Measurements from ENCODE around the gene B3GALT2. TPM values are rescaled to one million over a fixed set of nuclear protein-coding genes. Genes with fewer than 3 reads are reported as not detected.

B3GALT2 gene
- total and polyA plus RNA-seq, 10 of the 15 experiments (the other 5 are each of a cell fraction or from before 2014, with no cell fraction given) = 0.10 to 0.25 (median 0.14) TPM; not detected in 7

DNA sequence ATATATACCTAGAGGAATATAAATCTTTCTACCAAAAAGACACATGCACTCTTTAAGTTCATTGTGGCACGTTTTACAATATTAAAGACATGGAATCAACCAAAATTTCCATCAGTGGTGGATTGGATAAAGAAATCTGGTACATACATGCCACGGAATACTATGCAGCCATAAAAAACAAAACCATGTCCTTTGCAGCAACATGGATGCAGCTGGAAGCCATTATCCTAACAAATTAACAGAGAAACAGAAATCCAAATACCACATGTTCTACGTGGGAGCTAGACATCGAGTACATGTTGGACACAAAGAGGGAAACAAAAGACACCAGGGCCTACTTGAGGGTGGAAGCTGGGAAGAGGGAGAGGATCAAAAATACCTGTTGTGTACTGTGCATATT, 33.0 kb upstream of the B3GALT2 start (continued):
- no peak for TF ChIP-seq EP300 (IDR thresholded peaks at IDR 0.05; ENCODE audit: borderline replicate concordance in 1 of 2, control insufficient read depth in 1 of 2, low read depth in 2 of 2, low read length in 2 of 2)

DNA sequence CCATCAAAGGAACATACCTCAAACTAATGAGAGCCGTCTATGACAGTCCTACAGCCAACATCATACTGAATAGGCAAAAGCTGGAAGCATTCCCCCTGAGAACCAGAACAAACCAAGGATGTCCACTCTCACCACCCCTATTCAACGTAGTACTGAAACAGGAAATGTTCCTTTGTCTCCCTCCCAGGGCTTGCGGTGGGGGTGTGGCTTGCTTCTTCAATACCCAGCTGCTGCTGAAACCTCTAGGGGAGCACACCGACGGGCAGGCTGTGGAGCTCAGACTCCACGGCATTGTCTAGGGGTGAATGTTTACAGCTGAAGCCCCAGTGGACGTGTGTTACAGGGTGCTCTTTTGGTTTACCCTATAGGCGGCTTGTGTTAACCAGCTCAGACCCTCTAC, 30.5 kb upstream of the B3GALT2 start:
- H3K9ac ChIP-seq (ENCODE audit: control insufficient read depth, insufficient read depth, low read length) = no peak overlapping the region
- in situ Hi-C loops (cut with MboI) (no loop called here), intact Hi-C loops (cut with micrococcal nuclease; ENCODE audit: unreplicated experiment) (no loop called here)
- H3K4me2 ChIP-seq (ENCODE audit: control insufficient read depth, insufficient read depth) = no peak overlapping the region
- ChIA-PET RAD21 (ENCODE audit: unreplicated experiment) (no interaction called here), SMC1A (ENCODE audit: uncharacterized antibody, unreplicated experiment) (interaction anchor here (0.6 to 1.3 kb wide), 3 partner anchors 8 to 111 kb away, joined by 3 to 5 read pairs (median 3); no protein-coding TSS in a partner anchor), CTCF (no interaction called here), POLR2A (no interaction called here)
- no peak overlapping the region for H3K4me3 ChIP-seq
- DNase-seq (ENCODE audit: low read depth, low spot score) (peak; percentile 45), FAIRE-seq (no peak), ATAC-seq (peak; percentile 95)
- H3K9me3 ChIP-seq (replicated peaks; ENCODE audit: control insufficient read depth, insufficient read depth, low read length) = peaks cover 2% of the 10 kb centered on the region; the same call in 2 of the 3 replicates
- H2AFZ ChIP-seq (ENCODE audit: control insufficient read depth, low read depth, low read length) = no peak overlapping the region
- no peaks in the 10 kb centered on the region for H4K20me1 ChIP-seq (ENCODE audit: control insufficient read depth, insufficient read depth)
- H3K79me2 ChIP-seq (ENCODE audit: control insufficient read depth, insufficient read depth, low read length) = no peaks in the 10 kb centered on the region; the same call in 1 of the 2 replicates
- no peaks in the 10 kb centered on the region for H3K27me3 ChIP-seq (replicated peaks in 1 of 2; ENCODE audit: control insufficient read depth in 2 of 2, insufficient read depth in 2 of 2, low read length in 1 of 2)
- no TSS peak for BruUV-seq (replicated peaks)
- no peak overlapping the region for H3K27ac ChIP-seq (ENCODE audit: control insufficient read depth, insufficient read depth)
- WGBS (ENCODE audit: insufficient coverage, insufficient replicate concordance, low lambda C conversion rate, missing lambda C conversion rate) = 77% methylated on average over 8 of the region's 8 CpGs
- H3K36me3 ChIP-seq (ENCODE audit: control insufficient read depth in 2 of 2, insufficient read depth in 2 of 2, low read length in 1 of 2) = peaks cover 3 to 6% of the 10 kb centered on the region in 2 experiments; a peak in 3 of 4 replicates
- peaks cover 5% of the 10 kb centered on the region for H3K4me1 ChIP-seq (ENCODE audit: control insufficient read depth, insufficient read depth, low read length)
- TF ChIP-seq, protein P1, sequence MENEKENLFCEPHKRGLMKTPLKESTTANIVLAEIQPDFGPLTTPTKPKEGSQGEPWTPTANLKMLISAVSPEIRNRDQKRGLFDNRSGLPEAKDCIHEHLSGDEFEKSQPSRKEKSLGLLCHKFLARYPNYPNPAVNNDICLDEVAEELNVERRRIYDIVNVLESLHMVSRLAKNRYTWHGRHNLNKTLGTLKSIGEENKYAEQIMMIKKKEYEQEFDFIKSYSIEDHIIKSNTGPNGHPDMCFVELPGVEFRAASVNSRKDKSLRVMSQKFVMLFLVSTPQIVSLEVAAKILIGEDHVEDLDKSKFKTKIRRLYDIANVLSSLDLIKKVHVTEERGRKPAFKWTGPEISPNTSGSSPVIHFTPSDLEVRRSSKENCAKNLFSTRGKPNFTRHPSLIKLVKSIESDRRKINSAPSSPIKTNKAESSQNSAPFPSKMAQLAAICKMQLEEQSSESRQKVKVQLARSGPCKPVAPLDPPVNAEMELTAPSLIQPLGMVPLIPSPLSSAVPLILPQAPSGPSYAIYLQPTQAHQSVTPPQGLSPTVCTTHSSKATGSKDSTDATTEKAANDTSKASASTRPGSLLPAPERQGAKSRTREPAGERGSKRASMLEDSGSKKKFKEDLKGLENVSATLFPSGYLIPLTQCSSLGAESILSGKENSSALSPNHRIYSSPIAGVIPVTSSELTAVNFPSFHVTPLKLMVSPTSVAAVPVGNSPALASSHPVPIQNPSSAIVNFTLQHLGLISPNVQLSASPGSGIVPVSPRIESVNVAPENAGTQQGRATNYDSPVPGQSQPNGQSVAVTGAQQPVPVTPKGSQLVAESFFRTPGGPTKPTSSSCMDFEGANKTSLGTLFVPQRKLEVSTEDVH (IDR thresholded peaks at IDR 0.05; ENCODE audit: low read depth, partially characterized antibody) = no peak
- TF ChIP-seq WRNIP1 (IDR thresholded peaks at IDR 0.05; ENCODE audit: borderline replicate concordance, low read depth, low read length) (no peak), SRF (IDR thresholded peaks at IDR 0.05; ENCODE audit: low read depth in 2 of 2, low read length in 2 of 2) (no peak), TCF12 (IDR thresholded peaks at IDR 0.05; ENCODE audit: low read depth, low read length) (0 out of 2 replicates have a peak, but pooled peaks have one; percentile 50), CBX5 (IDR thresholded peaks at IDR 0.05; ENCODE audit: low read depth) (peak; percentile 62; the same call in 1 of the 2 replicates), RFX5 (IDR thresholded peaks at IDR 0.05; ENCODE audit: low read depth, low read length) (no peak), EGR1 (IDR thresholded peaks at IDR 0.05; ENCODE audit: borderline replicate concordance in 1 of 2, low read depth in 2 of 2, low read length in 2 of 2) (no peak), ZNF207 (IDR thresholded peaks at IDR 0.05; ENCODE audit: borderline replicate concordance) (no peak), HCFC1 (IDR thresholded peaks at IDR 0.05; ENCODE audit: low read length) (no peak), BCL11A (IDR thresholded peaks at IDR 0.05; ENCODE audit: low read depth, low read length) (0 out of 2 replicates have a peak, but pooled peaks have one; percentile 16), RCOR1 (conservative IDR thresholded peaks at IDR 0.05; ENCODE audit: low read depth, low read length) (no peak), EP300 (IDR thresholded peaks at IDR 0.05; ENCODE audit: borderline replicate concordance in 1 of 2, control insufficient read depth in 1 of 2, low read depth in 2 of 2, low read length in 2 of 2) (no peak), STAT3 (IDR thresholded peaks at IDR 0.05; ENCODE audit: low read depth, low read length) (no peak), TCF7 (IDR thresholded peaks at IDR 0.05; ENCODE audit: borderline replicate concordance) (no peak), KAT2A (conservative IDR thresholded peaks at IDR 0.05; ENCODE audit: control insufficient read depth, low read depth, low read length) (no peak), RUNX3 (IDR thresholded peaks at IDR 0.05; ENCODE audit: low read length) (peak; percentile 85)
- TF ChIP-seq, protein P2, sequence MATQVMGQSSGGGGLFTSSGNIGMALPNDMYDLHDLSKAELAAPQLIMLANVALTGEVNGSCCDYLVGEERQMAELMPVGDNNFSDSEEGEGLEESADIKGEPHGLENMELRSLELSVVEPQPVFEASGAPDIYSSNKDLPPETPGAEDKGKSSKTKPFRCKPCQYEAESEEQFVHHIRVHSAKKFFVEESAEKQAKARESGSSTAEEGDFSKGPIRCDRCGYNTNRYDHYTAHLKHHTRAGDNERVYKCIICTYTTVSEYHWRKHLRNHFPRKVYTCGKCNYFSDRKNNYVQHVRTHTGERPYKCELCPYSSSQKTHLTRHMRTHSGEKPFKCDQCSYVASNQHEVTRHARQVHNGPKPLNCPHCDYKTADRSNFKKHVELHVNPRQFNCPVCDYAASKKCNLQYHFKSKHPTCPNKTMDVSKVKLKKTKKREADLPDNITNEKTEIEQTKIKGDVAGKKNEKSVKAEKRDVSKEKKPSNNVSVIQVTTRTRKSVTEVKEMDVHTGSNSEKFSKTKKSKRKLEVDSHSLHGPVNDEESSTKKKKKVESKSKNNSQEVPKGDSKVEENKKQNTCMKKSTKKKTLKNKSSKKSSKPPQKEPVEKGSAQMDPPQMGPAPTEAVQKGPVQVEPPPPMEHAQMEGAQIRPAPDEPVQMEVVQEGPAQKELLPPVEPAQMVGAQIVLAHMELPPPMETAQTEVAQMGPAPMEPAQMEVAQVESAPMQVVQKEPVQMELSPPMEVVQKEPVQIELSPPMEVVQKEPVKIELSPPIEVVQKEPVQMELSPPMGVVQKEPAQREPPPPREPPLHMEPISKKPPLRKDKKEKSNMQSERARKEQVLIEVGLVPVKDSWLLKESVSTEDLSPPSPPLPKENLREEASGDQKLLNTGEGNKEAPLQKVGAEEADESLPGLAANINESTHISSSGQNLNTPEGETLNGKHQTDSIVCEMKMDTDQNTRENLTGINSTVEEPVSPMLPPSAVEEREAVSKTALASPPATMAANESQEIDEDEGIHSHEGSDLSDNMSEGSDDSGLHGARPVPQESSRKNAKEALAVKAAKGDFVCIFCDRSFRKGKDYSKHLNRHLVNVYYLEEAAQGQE (IDR thresholded peaks at IDR 0.05; ENCODE audit: low read depth, low read length) = no peak

Measured in GM12878 (cell line).